DOHH2 (cell line): ENCODE data around the gene MTERF4.

Source experiments
- EZH2phosphoT487 ChIP-seq: fragments of 200-600 bp; sonication (generic); IDR thresholded peaks from 2 replicates; pipeline ENCODE4 v1.6.1; 2017; ENCODE audit warnings: borderline replicate concordance, mild to moderate bottlenecking, antibody characterized with exemption, low read length, moderate library complexity, mixed read lengths
- TF ChIP-seq, protein P1 (sequence below): fragments of 200-600 bp; sonication (generic); IDR thresholded peaks from one replicate; pipeline ENCODE4 v1.5.1; 2014; ENCODE audit warnings: antibody characterized with exemption, mild to moderate bottlenecking, low read depth, low read length; ENCODE audit not compliant: poor library complexity, severe bottlenecking

DNA sequence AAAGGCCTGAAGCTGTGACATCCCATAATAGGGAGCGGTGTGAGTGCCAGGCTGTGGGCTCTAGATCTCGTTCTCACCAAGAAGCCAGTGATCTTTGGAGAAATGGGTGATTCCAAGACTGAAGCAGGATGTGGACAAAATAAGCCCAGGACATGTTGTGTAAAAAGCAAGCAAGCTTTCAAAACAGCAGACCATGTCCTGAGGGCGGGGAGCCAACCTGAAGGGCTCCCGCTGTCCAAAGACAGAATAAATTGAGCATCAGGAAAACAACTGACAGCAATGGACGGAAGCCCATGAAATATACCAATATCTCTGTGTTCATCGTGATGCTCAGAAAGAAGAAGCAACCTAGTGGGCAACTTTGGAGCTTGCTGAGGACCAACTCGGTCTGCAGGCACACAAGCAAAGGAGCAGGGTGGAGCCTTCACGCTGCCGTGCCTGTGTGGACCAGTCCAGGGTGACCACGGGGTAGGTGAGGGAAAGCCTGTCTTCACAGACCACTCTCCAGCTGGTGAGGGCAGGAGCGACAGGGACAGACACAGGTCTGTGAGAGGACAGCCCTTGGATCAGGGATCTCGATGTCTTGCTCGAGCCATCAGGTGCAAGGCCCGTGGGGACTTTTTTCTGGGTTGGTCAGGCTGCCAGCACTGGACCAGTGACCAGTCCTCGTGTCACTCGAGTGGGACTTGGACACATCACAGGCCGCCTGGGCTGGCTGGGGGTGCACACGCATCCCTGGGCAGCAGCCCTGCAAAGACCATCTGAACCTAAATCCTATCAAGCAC, 21.5 kb downstream of the MTERF4 start:
- TF ChIP-seq EZH2phosphoT487, result no peak
- TF ChIP-seq, protein P1, sequence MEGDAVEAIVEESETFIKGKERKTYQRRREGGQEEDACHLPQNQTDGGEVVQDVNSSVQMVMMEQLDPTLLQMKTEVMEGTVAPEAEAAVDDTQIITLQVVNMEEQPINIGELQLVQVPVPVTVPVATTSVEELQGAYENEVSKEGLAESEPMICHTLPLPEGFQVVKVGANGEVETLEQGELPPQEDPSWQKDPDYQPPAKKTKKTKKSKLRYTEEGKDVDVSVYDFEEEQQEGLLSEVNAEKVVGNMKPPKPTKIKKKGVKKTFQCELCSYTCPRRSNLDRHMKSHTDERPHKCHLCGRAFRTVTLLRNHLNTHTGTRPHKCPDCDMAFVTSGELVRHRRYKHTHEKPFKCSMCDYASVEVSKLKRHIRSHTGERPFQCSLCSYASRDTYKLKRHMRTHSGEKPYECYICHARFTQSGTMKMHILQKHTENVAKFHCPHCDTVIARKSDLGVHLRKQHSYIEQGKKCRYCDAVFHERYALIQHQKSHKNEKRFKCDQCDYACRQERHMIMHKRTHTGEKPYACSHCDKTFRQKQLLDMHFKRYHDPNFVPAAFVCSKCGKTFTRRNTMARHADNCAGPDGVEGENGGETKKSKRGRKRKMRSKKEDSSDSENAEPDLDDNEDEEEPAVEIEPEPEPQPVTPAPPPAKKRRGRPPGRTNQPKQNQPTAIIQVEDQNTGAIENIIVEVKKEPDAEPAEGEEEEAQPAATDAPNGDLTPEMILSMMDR, result no peak
